ENCODE results near the gene TMEM220. TPM values are rescaled to one million over a fixed set of nuclear protein-coding genes. Genes with fewer than 3 reads are reported as not detected.

TMEM220 gene
- total and polyA plus RNA-seq, 2 of the 4 experiments (the other 2 are of a cell fraction), result 1.1 to 1.9 TPM

- H3K18ac ChIP-seq (ENCODE audit: low read depth, low read length), result no peak overlapping the region
- H3K9me3 ChIP-seq (ENCODE audit: control insufficient read depth, insufficient read depth, low read length), result no peaks in the 10 kb centered on the region
- TF ChIP-seq SMC3 (IDR thresholded peaks at IDR 0.05; ENCODE audit: low read depth, low read length), result no peak
- TF ChIP-seq CEBPB (IDR thresholded peaks at IDR 0.05; ENCODE audit: low read depth, low read length), result no peak
- no peak for TF ChIP-seq BHLHE40 (IDR thresholded peaks at IDR 0.05; ENCODE audit: low read depth, low read length)
- no peak for TF ChIP-seq POLR2A (IDR thresholded peaks at IDR 0.05; ENCODE audit: low read depth, low read length)
- TF ChIP-seq, protein P1, sequence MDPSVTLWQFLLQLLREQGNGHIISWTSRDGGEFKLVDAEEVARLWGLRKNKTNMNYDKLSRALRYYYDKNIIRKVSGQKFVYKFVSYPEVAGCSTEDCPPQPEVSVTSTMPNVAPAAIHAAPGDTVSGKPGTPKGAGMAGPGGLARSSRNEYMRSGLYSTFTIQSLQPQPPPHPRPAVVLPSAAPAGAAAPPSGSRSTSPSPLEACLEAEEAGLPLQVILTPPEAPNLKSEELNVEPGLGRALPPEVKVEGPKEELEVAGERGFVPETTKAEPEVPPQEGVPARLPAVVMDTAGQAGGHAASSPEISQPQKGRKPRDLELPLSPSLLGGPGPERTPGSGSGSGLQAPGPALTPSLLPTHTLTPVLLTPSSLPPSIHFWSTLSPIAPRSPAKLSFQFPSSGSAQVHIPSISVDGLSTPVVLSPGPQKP (IDR thresholded peaks at IDR 0.05; ENCODE audit: borderline replicate concordance, low read depth, low read length), result no peak
- TF ChIP-seq RAD21 (IDR thresholded peaks at IDR 0.05; ENCODE audit: low read length), result no peak
- no peak for TF ChIP-seq NFE2L2 (IDR thresholded peaks at IDR 0.05; ENCODE audit: low read depth, low read length)
- TF ChIP-seq CHD1 (IDR thresholded peaks at IDR 0.05; ENCODE audit: low read depth, low read length), result no peak
- TF ChIP-seq CTCF (conservative IDR thresholded peaks at IDR 0.05; ENCODE audit: low read depth, low read length), result no peak
- TF ChIP-seq, protein P2, sequence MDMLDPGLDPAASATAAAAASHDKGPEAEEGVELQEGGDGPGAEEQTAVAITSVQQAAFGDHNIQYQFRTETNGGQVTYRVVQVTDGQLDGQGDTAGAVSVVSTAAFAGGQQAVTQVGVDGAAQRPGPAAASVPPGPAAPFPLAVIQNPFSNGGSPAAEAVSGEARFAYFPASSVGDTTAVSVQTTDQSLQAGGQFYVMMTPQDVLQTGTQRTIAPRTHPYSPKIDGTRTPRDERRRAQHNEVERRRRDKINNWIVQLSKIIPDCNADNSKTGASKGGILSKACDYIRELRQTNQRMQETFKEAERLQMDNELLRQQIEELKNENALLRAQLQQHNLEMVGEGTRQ (IDR thresholded peaks at IDR 0.05; ENCODE audit: low read depth, low read length), result no peak
- TF ChIP-seq FOS (IDR thresholded peaks at IDR 0.05; ENCODE audit: low read depth, low read length), result no peak
- TF ChIP-seq RFX5 (IDR thresholded peaks at IDR 0.05; ENCODE audit: low read depth, low read length), result no peak
- TF ChIP-seq MXI1 (IDR thresholded peaks at IDR 0.05; ENCODE audit: borderline replicate concordance, low read depth, low read length), result no peak
- no peak for TF ChIP-seq MAFK (IDR thresholded peaks at IDR 0.05; ENCODE audit: low read depth, low read length)
- no peak for TF ChIP-seq RCOR1 (IDR thresholded peaks at IDR 0.05; ENCODE audit: insufficient replicate concordance, low read length)
- no peak for TF ChIP-seq MAZ (IDR thresholded peaks at IDR 0.05; ENCODE audit: borderline replicate concordance, low read depth, low read length)
- dilution Hi-C loops (cut with HindIII; ENCODE audit: low sequenced_read_pairs, unreplicated experiment), result no loop called here
- no peak overlapping the region for H3K4ac ChIP-seq (ENCODE audit: low read depth, low read length)
- H4K20me1 ChIP-seq (ENCODE audit: insufficient read depth, low read length), result no peaks in the 10 kb centered on the region
- no peak overlapping the region for H4K8ac ChIP-seq (ENCODE audit: low read depth in 2 of 2, low read length in 2 of 2)
- intact Hi-C loops (cut with micrococcal nuclease), result no loop called here
- no peak overlapping the region for H3K14ac ChIP-seq (replicated peaks; ENCODE audit: low read depth, low read length)
- no peak overlapping the region for H2BK5ac ChIP-seq (ENCODE audit: low read depth, low read length, poor library complexity, severe bottlenecking)
- no peak overlapping the region for H2AK9ac ChIP-seq (replicated peaks; ENCODE audit: low read depth, low read length, poor library complexity)
- no peak overlapping the region for H2AFZ ChIP-seq (replicated peaks; ENCODE audit: low read length, poor library complexity)
- H3K56ac ChIP-seq (ENCODE audit: extremely low read depth, insufficient read depth, low read length), result no peak overlapping the region
- no peak overlapping the region for H4K5ac ChIP-seq (ENCODE audit: low read depth, low read length)
- no peaks in the 10 kb centered on the region for H3K9me1 ChIP-seq (ENCODE audit: insufficient read depth, low read length)
- ChIA-PET CTCF (interaction anchor here (1.8 kb wide), 1 partner anchor 11 kb away, joined by 4 read pairs; no protein-coding TSS in a partner anchor), POLR2A (ENCODE audit: unreplicated experiment) (no interaction called here)
- no peak for ATAC-seq (ENCODE audit: low read depth)
- H2BK20ac ChIP-seq (ENCODE audit: low read depth, low read length), result no peak overlapping the region
- no TSS peak for BruUV-seq (replicated peaks)
- DNase-seq, result no peak
- no peaks in the 10 kb centered on the region for H3K4me1 ChIP-seq (ENCODE audit: control insufficient read depth, insufficient read depth, low read length)
- in situ Hi-C loops (cut with MboI; ENCODE audit: low sequenced_read_pairs), result no loop called here
- H3K4me3 ChIP-seq (ENCODE audit: insufficient read depth, low read depth, low read length), result no peak overlapping the region
- H3K27me3 ChIP-seq (ENCODE audit: control insufficient read depth, insufficient read depth, low read length), result no peaks in the 10 kb centered on the region; the same call in 1 of the 2 replicates
- no peak overlapping the region for H3K23ac ChIP-seq (ENCODE audit: low read depth, low read length)
- H2AK5ac ChIP-seq (ENCODE audit: low read depth, low read length), result no peak overlapping the region
- no peak overlapping the region for H3K27ac ChIP-seq (ENCODE audit: insufficient read depth, low read length)
- no peak overlapping the region for H3K9ac ChIP-seq (ENCODE audit: low read depth, low read length)
- no peaks in the 10 kb centered on the region for H3K36me3 ChIP-seq (ENCODE audit: control insufficient read depth, insufficient read depth, low read length)
- H3K79me1 ChIP-seq (ENCODE audit: low read depth in 1 of 2, low read length in 2 of 2), result no peaks in the 10 kb centered on the region
- H2BK120ac ChIP-seq (ENCODE audit: low read depth, low read length), result no peak overlapping the region
- H4K91ac ChIP-seq (ENCODE audit: insufficient read depth, low read depth, low read length), result no peak overlapping the region
- H3K4me2 ChIP-seq (ENCODE audit: low read depth, low read length), result no peak overlapping the region
- H2BK15ac ChIP-seq (ENCODE audit: low read depth, low read length), result no peak overlapping the region
- no CpG with 5 or more reads among the region's 1 CpG for WGBS, 2 experiments (ENCODE audit: extremely low coverage in 2 of 2, insufficient read length in 1 of 2)
Measured at GRCh38 chr17:10762037-10762436, 32.2 kb upstream of the TMEM220 start.

Data from IMR-90 (cell line).